HG02759 (cell line): ENCODE data around the gene FABP7.

Experiments used
- ATAC-seq: cut with Tn5 transposase; IDR thresholded peaks from one replicate; pipeline ENCODE4 v1.9.1; 2021; ENCODE audit warnings: mild to moderate bottlenecking, moderate library complexity; ENCODE audit not compliant: unreplicated experiment

The FABP7 gene

DNA sequence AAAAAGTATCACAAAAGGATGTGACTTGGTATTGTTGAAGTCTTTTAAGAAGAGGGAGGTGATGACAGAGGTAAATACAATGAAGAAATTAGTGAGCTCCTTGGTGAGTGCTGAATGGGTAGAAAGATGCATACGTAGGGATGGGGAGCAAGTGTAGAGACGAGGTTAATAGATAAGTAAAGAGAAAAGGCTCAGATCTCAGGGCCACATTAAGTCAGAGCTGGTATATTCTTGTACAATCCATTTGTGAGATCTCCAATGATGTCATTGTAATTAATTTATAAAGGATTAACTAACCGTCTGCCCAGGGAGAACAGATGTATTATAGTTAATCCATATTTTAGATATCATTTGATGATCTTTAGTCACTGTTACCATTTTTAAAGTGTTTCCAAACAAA is 52.9 kb downstream of the FABP7 start:
- ATAC-seq = no peak

DNA sequence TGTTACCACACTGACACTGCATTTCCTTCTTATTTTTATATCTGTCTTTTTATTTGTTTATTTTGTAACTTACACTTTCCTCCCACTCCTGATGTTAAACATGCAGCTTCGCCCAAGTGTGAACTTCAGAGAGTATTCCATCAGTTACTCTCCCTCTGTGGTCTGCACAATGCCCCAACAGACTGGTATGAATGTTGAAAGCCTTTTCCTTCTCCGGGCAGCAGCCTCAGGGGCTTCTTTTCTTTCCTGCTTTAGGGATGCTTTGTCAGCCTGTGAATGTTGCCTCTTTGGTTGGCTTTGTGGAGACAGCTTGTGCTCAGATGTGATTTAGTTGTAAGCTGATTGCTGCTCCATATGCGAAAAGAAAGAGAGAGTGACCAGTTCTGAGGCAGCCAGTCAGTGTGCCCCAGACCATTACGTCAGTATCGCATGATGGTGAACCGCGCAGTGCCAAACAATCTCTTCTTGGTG is 53.5 kb downstream of the FABP7 start:
- no peak for ATAC-seq
